Neural cell (in vitro differentiated cells): ENCODE data around the gene EPHA8. TPM values are rescaled to one million over a fixed set of nuclear protein-coding genes. Genes with fewer than 3 reads are reported as not detected.

Source experiments
- H2AFZ ChIP-seq: fragments of 200-600, 300-800 bp; sonication (generic), shearing (Covaris generic); 2 replicates; pipeline ENCODE4 v1.6.0; 2014; ENCODE audit warnings: low read depth, mild to moderate bottlenecking, antibody characterized with exemption, low read length, moderate library complexity
- H3F3A ChIP-seq: fragments of 200-600 bp; shearing (Covaris generic); 2 replicates; pipeline ENCODE4 v1.6.1; 2016; ENCODE audit warnings: mild to moderate bottlenecking, moderate library complexity, mixed read lengths, antibody characterized with exemption, low read length; ENCODE audit not compliant: insufficient read depth, poor library complexity, severe bottlenecking
- H3K27ac ChIP-seq: fragments of 200-600, 300-800 bp; sonication (generic), shearing (Covaris generic); 2 replicates; pipeline ENCODE4 v1.5.1; 2014; ENCODE audit warnings: mild to moderate bottlenecking, low read length, moderate library complexity
- H3K27me3 ChIP-seq: fragments of 300-800, 200-600 bp; sonication (generic), shearing (Covaris generic); 2 replicates; pipeline ENCODE4 v1.6.0; 2014; ENCODE audit warnings: mild to moderate bottlenecking, low read depth, low read length, moderate library complexity; ENCODE audit not compliant: insufficient read depth
- H3K36me3 ChIP-seq: fragments of 300-800, 200-600 bp; sonication (generic), shearing (Covaris generic); 2 replicates; pipeline ENCODE4 v1.5.1; 2014; ENCODE audit warnings: mild to moderate bottlenecking, antibody characterized with exemption, low read length, moderate library complexity; ENCODE audit not compliant: insufficient read depth
- H3K4me2 ChIP-seq: fragments of 300-800, 200-600 bp; sonication (generic), shearing (Covaris generic); 2 replicates; pipeline ENCODE4 v1.6.0; 2014; ENCODE audit warnings: mild to moderate bottlenecking, low read length
- H3K4me3 ChIP-seq: fragments of 300-800, 200-600 bp; sonication (generic), shearing (Covaris generic); 2 replicates; pipeline ENCODE4 v1.5.1; 2014; ENCODE audit warnings: mild to moderate bottlenecking, low read length, moderate library complexity
- H3K79me2 ChIP-seq: fragments of 200-600 bp; shearing (Covaris generic); replicated peaks from 2 replicates; pipeline ENCODE4 v1.6.0; 2014; ENCODE audit warnings: mild to moderate bottlenecking, low read length, moderate library complexity; ENCODE audit not compliant: insufficient read depth
- H3K9ac ChIP-seq: fragments of 300-800, 200-600 bp; sonication (generic), shearing (Covaris generic); 2 replicates; pipeline ENCODE4 v1.6.1; 2016; ENCODE audit warnings: mild to moderate bottlenecking, low read length, mixed read lengths
- H3K9me2 ChIP-seq: fragments of 200-600 bp; shearing (Covaris generic); 2 replicates; pipeline ENCODE4 v1.6.1; 2016; ENCODE audit warnings: mild to moderate bottlenecking, low read length, mixed read lengths; ENCODE audit not compliant: insufficient read depth
- H3K9me3 ChIP-seq: fragments of 200-600, 300-800 bp; sonication (generic), shearing (Covaris generic); 2 replicates; pipeline ENCODE4 v1.6.1; 2016; ENCODE audit warnings: mild to moderate bottlenecking, mixed run types, low read length, moderate library complexity, mixed read lengths
- H4K20me1 ChIP-seq: fragments of 200-600 bp; shearing (Covaris generic); 2 replicates; pipeline ENCODE4 v1.6.1; 2016; ENCODE audit warnings: mild to moderate bottlenecking, mixed run types; ENCODE audit not compliant: insufficient read depth
- EP300 ChIP-seq: fragments of 450-650 bp; conservative IDR thresholded peaks from 2 replicates; pipeline ENCODE4 v1.6.1; 2014; ENCODE audit warnings: antibody characterized with exemption, mild to moderate bottlenecking, moderate library complexity; ENCODE audit not compliant: poor library complexity, severe bottlenecking
- EZH2 ChIP-seq: fragments of 200-600, 300-800 bp; shearing (Covaris generic), sonication (generic); IDR thresholded peaks from 2 replicates; pipeline ENCODE4 v1.6.1; 2014; ENCODE audit warnings: antibody characterized with exemption, low read length, borderline replicate concordance, mild to moderate bottlenecking; ENCODE audit not compliant: insufficient read depth, poor library complexity, severe bottlenecking
- MXI1 ChIP-seq: fragments of 450-650 bp; conservative IDR thresholded peaks from 2 replicates; pipeline ENCODE4 v1.6.1; 2014; ENCODE audit warnings: antibody characterized with exemption, mild to moderate bottlenecking; ENCODE audit not compliant: poor library complexity, severe bottlenecking
- POLR2AphosphoS5 ChIP-seq: IDR thresholded peaks from 2 replicates; pipeline ENCODE4 v1.6.1; 2012
- RAD21 ChIP-seq: fragments of 450-650 bp; conservative IDR thresholded peaks from 2 replicates; pipeline ENCODE4 v1.6.1; 2014; ENCODE audit warnings: antibody characterized with exemption, mild to moderate bottlenecking, moderate library complexity
- SMC3 ChIP-seq: fragments of 450-650 bp; conservative IDR thresholded peaks from 2 replicates; pipeline ENCODE4 v1.6.1; 2014; ENCODE audit warnings: antibody characterized with exemption, mild to moderate bottlenecking, moderate library complexity; ENCODE audit not compliant: poor library complexity
- TAF1 ChIP-seq: IDR thresholded peaks from 2 replicates; pipeline ENCODE4 v1.6.1; 2012; ENCODE audit warnings: low read depth
- polyA plus RNA-seq: library from polyadenylated mRNA; depleted of rRNA; stranded (reverse); fragments of >200 nt; gene quantifications from 2 replicates; pipeline ENCODE4 v1.2.3, GENCODE V29; 2014
- TF ChIP-seq, protein P1 (sequence below): IDR thresholded peaks from 2 replicates; pipeline ENCODE4 v1.6.1; 2012; ENCODE audit warnings: borderline replicate concordance
- TF ChIP-seq, protein P2 (sequence below): fragments of 450-650 bp; IDR thresholded peaks from 2 replicates; pipeline ENCODE4 v1.5.1; 2014; ENCODE audit warnings: antibody characterized with exemption, mild to moderate bottlenecking, moderate library complexity; ENCODE audit not compliant: poor library complexity, severe bottlenecking

The EPHA8 gene
- polyA plus RNA-seq, 1 donor from 2014 or later, result 4.7 TPM

- Histone ChIP-seq H3K27me3 (no peaks in the 10 kb centered on the region), H3K9ac (no peak overlapping the region), H3K27ac (no peak overlapping the region), H3F3A (no peaks in the 10 kb centered on the region), H3K36me3 (no peaks in the 10 kb centered on the region), H3K4me2 (no peak overlapping the region), H3K9me2 (no peaks in the 10 kb centered on the region), H3K4me3 (no peak overlapping the region), H2AFZ (no peak overlapping the region), H4K20me1 (no peaks in the 10 kb centered on the region), H3K79me2 (no peaks in the 10 kb centered on the region), H3K9me3 (no peaks in the 10 kb centered on the region)
- TF ChIP-seq SMC3 (no peak), EZH2 (no peak), RAD21 (no peak), TAF1 (no peak), MXI1 (no peak)
- TF ChIP-seq, protein P1, sequence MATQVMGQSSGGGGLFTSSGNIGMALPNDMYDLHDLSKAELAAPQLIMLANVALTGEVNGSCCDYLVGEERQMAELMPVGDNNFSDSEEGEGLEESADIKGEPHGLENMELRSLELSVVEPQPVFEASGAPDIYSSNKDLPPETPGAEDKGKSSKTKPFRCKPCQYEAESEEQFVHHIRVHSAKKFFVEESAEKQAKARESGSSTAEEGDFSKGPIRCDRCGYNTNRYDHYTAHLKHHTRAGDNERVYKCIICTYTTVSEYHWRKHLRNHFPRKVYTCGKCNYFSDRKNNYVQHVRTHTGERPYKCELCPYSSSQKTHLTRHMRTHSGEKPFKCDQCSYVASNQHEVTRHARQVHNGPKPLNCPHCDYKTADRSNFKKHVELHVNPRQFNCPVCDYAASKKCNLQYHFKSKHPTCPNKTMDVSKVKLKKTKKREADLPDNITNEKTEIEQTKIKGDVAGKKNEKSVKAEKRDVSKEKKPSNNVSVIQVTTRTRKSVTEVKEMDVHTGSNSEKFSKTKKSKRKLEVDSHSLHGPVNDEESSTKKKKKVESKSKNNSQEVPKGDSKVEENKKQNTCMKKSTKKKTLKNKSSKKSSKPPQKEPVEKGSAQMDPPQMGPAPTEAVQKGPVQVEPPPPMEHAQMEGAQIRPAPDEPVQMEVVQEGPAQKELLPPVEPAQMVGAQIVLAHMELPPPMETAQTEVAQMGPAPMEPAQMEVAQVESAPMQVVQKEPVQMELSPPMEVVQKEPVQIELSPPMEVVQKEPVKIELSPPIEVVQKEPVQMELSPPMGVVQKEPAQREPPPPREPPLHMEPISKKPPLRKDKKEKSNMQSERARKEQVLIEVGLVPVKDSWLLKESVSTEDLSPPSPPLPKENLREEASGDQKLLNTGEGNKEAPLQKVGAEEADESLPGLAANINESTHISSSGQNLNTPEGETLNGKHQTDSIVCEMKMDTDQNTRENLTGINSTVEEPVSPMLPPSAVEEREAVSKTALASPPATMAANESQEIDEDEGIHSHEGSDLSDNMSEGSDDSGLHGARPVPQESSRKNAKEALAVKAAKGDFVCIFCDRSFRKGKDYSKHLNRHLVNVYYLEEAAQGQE, result no peak
These were observed 9.5 kb downstream of the EPHA8 start for GRCh38 chr1:22572818-22573217.

DNA sequence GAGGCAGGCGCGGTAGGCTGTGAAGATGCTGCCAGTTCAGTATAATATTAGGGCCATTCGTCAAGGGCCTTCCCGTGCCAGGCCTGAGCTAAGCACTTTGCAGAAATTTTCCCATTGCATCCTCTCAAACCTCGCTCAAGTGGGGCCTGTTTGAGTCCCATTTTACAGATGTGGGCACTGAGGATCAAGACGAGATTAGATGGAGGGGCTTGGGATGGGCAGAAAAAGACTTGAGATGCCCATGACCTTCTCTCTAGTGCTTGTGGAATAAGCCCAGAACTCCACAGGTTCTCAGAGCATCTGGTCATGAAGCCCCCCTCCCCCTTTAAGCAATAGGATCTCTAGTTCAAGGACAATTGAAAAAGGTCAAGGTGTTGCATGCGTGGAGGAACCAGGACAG, 9.9 kb downstream of the EPHA8 start:
- Histone ChIP-seq H3K9me3 (no peaks in the 10 kb centered on the region), H2AFZ (no peak overlapping the region), H3K4me3 (no peak overlapping the region), H4K20me1 (no peaks in the 10 kb centered on the region), H3F3A (no peaks in the 10 kb centered on the region), H3K27ac (no peak overlapping the region), H3K36me3 (no peaks in the 10 kb centered on the region), H3K9ac (no peak overlapping the region), H3K27me3 (no peaks in the 10 kb centered on the region), H3K9me2 (no peaks in the 10 kb centered on the region), H3K79me2 (no peaks in the 10 kb centered on the region), H3K4me2 (no peak overlapping the region)
- TF ChIP-seq EZH2 (no peak), RAD21 (no peak), EP300 (no peak), MXI1 (no peak), SMC3 (no peak), POLR2AphosphoS5 (no peak)
- TF ChIP-seq, protein P2, sequence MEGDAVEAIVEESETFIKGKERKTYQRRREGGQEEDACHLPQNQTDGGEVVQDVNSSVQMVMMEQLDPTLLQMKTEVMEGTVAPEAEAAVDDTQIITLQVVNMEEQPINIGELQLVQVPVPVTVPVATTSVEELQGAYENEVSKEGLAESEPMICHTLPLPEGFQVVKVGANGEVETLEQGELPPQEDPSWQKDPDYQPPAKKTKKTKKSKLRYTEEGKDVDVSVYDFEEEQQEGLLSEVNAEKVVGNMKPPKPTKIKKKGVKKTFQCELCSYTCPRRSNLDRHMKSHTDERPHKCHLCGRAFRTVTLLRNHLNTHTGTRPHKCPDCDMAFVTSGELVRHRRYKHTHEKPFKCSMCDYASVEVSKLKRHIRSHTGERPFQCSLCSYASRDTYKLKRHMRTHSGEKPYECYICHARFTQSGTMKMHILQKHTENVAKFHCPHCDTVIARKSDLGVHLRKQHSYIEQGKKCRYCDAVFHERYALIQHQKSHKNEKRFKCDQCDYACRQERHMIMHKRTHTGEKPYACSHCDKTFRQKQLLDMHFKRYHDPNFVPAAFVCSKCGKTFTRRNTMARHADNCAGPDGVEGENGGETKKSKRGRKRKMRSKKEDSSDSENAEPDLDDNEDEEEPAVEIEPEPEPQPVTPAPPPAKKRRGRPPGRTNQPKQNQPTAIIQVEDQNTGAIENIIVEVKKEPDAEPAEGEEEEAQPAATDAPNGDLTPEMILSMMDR, result no peak
- TF ChIP-seq, protein P1, result no peak
